GM21423 (cell line): Measurements from ENCODE around the gene PATJ.

Source experiments
- ATAC-seq: cut with Tn5 transposase; IDR thresholded peaks from one replicate; pipeline ENCODE4 v1.9.1; 2021; ENCODE audit warnings: mild to moderate bottlenecking, moderate library complexity; ENCODE audit not compliant: unreplicated experiment

The PATJ gene

DNA sequence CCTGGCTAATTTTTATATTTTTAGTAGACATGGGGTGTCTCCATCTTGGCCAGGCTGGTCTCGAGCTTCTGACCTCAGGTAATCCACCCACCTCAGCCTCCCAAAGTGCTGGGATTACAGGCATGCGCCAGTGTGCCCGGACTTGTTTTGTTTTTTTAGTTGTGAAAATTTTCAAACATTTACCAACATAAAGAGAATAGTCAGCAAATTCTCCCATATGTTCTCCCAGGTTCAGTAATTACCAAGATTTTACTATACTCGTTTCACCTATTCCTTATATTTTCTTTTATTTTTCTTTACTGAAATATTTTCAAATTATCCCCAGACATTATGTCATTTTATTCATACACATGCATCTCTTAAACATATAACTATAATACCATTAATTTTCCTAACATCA, 234.3 kb downstream of the PATJ start:
- ATAC-seq: no peak

DNA sequence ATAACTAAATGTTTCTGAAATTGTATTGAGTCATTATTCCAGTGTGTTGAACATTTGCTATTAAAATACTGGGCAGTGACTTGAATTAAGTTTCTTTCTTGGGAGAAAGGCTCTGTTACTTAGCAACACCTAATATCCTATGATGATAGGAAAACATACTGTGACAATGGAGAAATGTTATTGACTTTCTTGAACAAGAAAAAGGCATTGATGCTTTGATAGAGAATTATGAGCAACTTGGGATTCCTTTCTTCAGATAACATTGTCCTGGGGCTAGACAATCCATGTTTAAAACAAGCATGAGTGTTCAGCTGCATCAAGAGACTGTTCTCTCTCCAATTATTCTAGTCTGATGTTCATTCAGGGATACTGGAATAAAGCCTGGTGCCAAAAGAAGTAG, 236.5 kb downstream of the PATJ start:
- no peak for ATAC-seq

DNA sequence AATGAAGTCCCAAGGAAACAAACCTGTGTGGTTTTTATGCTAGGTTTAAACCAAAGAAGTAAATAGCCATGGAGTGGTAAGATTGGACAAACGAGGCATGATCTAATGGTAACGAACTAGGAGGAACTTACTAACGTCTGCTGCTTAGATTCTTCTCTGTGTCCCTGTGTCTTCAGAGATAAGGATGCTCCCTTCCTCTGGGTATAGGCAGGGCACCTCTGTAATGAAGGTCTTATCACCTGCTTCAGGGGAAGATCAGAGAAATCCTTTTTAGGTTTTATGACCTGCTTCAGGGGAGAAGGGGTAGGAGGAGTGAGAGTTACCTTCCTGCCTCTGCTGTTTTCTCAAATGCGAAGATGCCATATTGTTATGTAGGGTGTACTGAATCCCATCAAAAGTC, 237.4 kb downstream of the PATJ start:
- ATAC-seq: no peak

DNA sequence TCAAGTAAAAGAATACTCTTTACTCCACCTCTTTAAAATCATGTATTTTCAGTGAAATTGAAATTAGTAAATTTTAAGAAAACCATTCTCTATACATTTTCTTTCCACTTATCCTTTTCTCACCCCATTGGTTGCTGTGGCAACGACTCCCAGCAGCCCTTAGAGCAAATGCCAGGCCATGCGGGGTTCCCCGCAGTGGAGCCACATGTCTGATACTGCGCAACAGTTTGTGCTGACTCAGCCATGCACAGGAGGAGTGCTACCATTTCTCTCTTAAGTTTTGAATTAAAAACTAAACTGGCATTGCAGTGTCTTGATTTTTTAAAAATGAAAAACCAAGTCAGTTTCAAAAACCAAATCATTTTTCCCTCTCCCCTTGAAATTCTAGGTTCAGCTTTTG, 238.3 kb downstream of the PATJ start:
- no peak for ATAC-seq

DNA sequence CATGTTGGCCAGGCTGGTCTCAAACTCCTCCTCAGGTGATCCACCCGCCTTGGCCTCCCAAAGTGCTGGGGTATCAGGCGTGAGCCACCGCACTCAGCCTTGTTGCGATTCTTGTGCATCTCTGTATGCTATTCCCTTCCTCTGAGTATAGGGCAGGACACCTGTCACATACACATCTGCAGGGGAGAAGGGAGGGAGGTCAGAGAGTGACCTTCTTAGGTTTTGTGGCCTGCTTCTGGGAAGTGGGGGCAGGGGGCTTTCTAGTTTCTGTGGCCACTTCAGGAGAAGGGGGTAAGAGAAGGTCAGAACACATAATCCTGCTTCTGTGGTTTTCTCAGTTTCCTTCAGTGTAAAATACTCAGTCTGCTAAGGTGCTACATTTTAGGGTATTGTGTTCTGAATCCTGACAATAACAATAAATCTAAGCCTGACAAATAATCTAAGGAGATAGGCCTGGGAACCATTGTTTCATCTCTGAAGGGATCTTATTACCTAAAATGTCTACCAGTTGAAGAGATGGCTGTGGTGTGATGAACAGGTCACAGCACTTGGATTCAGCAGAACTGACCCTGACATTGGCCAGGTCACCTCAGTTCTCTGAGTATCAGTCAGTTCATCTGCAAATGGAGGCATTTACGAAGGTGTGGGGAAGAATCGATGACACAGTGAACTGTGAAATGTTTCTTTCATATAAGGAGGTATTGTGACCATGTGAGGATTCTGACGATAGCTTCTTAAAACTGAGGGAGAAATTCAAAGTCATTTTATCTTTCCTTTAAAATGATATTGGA, 239.8 kb downstream of the PATJ start:
- no peak for ATAC-seq

DNA sequence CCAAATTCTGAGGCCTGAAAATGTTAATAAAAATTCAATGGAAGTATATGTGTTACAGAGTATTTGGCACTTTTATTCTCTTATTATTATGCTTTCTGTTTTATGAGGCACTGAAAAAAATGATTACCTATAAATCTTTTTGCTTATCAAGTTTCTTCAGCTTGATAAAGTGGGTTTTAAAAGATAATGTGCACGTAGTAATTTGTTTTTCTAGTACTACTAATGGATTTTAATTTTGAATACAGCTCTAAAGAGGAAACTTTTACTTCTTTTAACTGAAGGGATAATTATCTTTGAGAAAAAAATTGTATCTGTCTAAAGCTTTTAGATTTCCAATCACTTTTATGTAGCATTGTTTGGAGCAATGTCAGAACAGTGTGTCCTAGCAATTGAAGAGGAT, 241.0 kb downstream of the PATJ start:
- ATAC-seq: no peak

DNA sequence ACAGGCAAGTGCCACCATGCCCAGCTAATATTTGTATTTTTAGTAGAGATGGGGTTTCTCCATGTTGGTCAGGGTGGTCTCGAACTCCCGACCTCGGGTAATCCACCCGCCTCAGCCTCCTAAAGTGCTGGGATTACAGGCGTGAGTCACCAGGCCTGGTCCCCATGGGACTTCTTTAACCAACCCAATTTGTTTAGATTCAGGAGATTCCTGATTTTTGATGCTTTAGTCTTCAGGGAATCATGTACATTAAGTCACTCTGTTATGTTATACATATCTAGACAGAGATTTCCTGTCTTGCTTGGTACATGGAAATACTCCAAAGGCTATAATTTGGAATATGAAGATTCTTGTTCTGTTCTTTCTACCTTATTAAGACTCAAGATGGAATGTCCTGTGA, 250.0 kb downstream of the PATJ start:
- no peak for ATAC-seq

DNA sequence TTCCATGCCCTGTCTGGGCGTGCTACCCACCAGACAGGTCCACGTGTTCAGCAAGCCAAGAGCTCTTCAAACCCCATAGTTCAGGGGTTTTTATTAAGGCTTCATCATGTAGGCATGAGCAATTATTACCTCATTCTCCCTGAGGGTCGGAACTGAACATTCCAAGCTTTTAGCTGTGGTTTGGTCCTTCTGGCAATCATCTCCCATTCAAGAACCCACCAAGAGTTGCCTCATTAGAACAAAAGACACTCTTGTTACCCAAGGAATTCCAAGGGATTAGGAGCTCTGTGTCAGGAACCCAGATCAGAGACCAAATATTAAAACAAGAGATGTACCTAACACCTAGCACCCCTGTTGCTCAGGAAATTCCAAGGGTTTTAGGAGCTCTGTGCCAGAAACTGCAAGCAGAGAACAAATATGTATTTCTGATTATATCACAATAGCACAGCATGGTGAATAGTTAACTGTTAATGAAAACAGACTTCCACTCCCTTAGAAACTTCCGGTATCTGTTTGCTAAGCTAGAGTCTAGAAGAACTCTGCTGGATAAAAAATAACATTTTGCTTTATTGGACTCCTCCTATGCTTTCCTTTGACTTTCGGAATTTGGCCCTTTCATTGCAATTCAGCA, 251.2 kb downstream of the PATJ start:
- no peak for ATAC-seq

DNA sequence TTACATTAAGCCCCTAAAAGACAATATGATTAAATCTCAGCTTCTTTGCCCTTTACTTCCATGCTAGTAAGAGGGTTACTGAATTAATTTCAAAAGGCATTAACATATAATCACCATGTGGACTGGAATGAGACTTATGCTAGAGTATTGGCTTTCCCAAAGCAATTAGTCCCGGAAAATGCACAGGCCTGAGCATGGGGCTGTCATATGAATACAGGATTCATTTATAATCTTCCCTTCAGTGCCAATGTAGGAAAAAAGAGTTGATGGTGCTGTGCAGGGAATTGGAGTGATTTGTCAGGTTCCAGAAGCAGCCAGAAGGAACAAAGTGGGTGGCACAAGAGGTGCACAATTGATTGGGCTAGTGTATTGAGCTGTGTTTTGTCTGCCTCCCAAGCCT, 253.4 kb downstream of the PATJ start:
- no peak for ATAC-seq

DNA sequence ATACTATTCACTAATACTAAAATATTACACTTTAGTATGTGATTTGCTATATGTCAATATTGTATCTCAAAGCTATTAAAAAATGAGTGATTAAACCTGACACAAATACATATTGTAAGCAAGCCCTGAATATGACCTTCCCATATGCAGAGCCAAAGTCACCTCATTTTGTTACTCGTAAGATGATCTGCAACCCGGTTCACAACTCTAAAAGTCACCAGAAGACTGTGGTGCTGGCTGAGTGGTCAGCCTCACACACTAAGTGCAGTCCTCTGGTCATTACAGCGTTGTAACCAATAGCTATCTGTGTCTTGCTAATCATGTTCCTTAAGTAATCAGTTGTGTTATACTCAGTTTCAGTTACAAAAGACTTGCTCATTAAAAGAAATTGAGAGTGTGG, 254.8 kb downstream of the PATJ start:
- no peak for ATAC-seq

DNA sequence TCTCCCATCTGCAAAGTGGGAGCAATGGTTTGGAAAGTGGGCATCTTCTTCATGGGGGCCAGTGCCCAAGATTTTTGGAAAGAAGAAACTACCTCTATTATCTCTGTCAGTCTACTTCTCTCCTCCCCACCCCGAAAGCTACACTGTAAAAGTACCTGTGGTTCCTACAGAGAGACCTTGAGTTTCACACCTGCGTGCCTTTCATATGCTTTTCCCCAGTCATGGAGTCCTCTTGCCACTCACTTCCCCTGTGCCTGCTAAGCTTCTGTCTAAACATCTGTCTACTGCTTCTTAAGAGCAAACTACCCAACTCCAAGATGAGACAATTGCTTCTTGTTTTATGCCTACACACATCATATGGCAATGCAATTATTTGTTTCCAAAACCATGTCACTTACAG, 261.5 kb downstream of the PATJ start:
- no peak for ATAC-seq

DNA sequence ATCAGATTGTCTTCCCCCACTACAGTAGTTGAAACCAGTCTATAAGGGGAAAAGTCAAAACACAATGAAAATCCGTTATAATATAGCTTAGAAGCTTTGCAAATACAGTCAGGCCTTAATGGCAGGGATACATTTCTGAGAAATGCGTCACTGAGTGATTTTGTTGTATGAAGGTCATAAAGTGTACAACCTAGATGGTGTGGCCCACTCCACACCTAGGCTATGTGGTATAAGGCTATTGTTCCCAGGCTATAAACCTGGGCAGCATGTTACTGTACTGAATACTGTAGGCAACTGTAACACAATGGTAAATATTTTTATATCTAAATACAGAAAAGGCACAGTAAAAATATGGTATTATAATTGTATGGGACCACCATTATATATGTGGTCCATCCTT, 264.4 kb downstream of the PATJ start:
- no peak for ATAC-seq

DNA sequence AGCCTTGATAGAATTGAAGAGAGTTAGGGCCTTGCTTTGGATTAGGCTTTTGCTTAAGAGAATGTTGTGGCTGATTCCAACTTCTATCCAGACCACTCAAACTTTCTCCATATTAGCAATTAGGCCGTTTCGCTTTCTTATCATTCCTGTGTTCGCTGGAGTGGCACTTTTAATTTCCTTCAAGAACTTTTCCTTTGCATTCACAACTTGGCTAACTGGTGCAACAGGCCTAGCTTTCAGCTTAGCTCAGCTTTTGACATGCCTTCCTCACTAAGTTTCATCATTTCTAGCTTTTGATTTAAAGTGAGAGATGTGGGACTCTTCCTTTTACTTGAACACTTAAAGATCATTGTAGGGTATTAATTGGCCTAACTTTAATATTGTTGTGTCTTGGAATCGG, 268.7 kb downstream of the PATJ start:
- no peak for ATAC-seq

DNA sequence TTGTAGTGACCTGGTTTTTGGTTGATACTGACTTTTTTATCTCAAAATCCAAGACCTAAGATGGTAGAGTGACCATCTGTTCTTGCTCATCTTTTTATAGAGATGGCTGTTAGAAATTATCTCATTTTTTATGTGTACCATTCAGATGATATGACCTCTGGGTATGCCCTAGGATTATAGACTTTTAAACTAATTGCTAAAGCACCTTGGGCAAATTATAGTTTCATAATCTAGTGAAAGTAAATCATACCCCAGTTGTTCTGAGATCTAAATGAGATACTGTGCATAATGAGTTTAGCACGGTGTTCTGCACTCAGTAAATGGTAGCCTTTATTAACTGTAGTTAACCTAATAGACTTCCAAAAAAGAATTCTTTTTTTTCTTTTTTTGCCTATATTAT, 269.8 kb downstream of the PATJ start:
- ATAC-seq: no peak

DNA sequence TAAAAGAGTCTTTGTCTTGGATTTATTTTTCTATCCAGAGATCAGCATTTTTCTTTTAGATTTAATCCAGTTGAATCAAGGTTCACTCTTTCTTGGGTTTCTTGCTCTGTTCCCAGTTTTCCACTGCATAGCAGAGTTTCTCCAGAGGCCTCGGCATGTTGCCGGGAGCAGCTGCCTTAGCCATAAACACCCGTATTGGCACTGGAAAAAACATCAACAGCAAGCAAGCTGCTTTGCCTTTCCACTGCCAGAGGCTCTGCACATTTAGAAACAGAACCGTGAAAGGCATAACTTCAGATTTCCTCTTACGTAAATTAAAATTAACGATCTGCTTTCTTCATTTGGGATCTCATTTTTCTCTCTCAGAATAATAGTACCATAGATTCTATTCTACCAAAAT, 270.6 kb downstream of the PATJ start:
- ATAC-seq: no peak

DNA sequence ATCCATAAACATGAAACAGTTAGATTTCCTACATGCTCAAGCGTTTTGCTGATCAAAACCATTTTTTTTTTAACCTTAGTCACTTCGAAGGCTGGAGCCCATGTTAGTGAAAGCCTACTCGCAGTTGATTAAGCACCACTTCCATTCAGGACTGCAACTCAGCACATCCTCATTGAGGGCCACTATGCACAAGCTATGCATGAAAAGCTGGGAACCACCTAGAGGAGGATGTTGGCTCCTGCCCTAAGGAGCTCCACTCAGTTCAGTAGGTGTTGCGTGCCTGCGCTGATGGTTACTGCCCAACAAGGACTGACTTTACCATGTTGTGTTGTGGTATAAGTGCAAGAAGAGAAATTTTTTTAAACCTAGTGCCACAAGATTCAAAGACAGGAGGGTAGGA, 271.0 kb downstream of the PATJ start:
- ATAC-seq: no peak

DNA sequence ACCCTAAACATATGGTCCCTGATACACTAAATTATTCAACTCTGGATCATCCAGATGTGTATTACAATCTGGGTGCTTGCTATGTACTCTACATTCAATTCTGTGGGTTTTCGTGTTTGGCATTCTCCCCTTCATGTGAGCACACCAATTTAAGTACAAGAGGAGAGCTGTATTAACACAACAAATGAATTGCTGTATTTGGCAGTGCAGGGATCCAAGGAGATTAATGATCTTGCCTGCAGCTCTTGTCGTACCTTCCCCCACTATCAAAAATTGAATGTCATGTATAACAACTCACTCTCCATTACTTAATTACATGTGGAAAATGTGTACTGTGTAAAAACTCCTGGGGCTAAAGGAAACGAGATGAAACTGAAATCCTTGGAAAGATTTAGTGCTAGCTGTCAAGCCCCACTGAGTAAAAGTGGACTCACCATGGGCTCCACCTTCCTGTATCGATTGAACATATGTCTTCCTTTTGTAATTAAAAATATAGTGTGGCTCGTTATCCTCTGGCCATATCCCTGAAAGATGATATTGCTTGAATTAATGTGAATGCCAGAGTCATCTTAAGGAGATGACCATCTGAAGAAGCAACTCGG, 280.2 kb downstream of the PATJ start:
- ATAC-seq: no peak

DNA sequence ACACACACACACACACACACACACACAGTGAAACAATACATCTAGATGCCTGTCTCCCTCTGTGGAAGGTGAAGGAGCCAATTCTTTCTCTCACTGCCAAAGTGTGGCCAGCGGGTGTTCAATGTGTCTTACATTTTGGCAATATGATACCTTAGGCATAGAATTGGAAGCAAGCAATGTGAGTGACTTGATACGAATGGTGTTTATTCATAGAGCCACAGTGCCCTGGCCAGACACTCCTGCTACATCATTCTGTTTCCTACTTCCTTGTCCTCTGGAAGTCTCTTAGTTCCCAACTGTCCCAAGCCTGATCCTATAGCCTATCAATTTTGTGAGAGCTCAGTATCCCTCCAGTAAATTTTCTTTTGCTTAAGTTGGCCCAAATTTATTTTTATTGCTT, 282.4 kb downstream of the PATJ start:
- ATAC-seq: no peak

DNA sequence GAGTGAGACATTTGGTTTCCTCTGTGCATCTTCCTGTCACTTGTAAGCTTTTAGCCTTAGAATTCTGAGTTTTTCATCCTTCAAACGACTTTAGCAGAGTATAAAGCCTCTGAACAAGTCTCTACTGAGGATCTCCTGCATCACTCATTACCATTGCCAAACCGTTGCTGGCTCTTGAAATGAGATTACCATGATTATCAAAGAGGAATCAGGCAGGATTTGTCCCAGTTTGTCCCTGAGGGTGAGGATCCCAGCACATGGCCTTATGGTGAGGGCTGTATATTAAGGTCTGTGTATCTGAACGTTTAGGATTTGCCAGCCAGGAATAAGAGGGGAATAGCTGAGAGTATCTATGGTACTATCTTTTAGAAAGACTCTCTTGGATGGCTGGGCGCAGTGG, 282.9 kb downstream of the PATJ start:
- ATAC-seq: no peak

DNA sequence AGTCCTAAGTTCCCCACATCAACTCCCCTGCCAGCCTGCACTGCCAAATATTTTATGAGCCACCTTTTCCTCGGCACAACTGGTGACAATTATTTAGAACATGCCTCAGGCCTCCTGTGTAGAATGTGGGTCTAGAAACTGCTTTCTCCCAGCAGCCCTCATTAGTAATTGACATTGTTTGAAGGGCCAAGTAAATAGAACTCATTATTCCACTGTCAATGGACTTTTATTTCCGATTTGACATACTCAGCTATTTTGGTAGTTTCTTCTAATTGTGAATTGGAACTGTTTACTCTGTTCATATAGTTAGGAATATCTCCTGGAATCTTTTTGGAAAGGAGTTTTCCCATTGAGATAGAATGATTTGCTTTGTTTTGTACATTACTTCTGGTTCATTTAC, 283.6 kb downstream of the PATJ start:
- ATAC-seq: no peak

DNA sequence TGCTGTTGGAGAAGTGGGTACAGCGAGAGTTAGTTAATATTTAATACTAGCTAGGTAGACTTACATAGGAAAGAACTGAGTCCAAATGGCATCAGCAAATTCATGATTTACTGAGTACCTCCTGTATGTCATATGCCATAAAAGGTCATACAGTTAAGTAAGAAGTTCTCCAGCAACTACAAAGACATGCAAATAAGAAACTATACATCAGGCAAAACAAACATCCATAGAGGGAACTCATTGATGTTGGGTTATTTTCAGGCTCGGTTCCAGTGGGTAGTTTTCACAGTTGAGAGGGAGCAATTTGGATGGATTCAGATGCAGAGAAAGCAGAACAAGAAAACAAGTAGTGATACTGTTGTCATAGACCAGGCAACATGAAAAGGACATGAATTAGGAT, 287.4 kb downstream of the PATJ start:
- ATAC-seq: no peak

DNA sequence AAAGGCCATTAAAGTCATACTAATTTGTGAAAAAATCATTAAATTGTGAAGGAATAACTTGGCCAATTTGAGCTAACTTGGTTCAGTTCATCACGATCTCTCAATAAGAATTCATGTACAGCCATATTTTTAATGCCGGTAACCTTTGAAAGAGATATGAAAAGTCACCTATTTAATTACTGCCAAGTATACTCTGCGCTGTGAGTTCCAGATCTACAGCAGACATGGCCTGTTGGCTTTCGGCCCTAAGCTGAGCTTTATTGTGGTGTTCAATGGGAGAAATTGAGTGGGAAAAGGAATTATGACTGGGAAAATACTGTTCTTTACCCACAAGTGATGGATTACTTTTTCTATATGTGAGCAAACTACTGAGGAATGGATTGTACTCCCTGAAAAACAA, 292.5 kb downstream of the PATJ start:
- no peak for ATAC-seq

DNA sequence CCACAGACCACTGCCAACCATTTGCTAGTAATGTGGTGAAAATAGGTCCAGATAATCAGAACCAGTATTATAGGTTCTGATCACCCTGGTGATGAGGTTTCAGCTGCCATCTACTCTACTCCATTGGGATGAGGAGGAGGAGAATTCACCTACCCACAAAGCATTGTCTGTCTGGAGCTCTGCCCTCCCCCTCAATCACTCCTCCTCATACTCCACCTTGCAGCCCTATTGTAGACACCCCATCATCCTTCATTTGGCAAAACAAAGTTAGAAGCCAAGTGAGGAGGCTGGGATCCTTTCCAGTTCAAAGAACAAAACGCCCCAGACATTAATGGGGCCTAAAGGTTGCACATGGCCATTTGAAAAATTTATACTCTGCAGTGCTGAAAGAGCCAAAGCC, 295.0 kb downstream of the PATJ start:
- ATAC-seq: no peak
